ENCODE measurements around the gene RRAS2.

GRCh38 chr11:14300661-14301304 lies 58.2 kb downstream of the RRAS2 start:
- peak; percentile 74 for TF ChIP-seq CTCF (conservative IDR thresholded peaks at IDR 0.05; ENCODE audit: low read length)
- TF ChIP-seq EZH2phosphoT487 (IDR thresholded peaks at IDR 0.05; ENCODE audit: borderline replicate concordance, low read depth, low read length) = no peak
